ENCODE data around the gene PODXL. TPM values are rescaled to one million over a fixed set of nuclear protein-coding genes. Genes with fewer than 3 reads are reported as not detected.
"Not testable (repeated sequence)": the region's sequence is repeated elsewhere in the genome, so short reads cannot be mapped to it uniquely, and the experiment has no call there.

The PODXL gene
- polyA plus RNA-seq, 1 experiment, result 0.79 TPM

DNA sequence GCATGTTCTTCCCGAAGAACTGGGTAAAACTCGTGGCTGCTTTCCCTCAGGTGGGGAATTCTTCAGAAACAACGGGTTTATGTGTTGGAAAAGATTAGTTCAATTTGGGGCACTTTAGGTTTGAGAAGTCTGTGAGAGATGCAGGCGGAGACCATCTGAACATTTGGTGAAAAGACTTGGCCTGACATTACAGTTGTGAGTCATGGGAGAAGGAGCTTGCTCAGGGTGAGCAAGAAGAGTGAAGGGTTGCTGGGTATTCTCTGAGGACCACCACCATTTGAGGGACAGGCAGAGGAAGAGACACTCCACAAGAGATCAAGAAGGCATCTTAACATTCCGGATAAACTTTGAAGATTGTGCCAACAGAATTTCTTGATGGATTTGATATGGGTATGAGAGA is 88.6 kb downstream of the PODXL start:
- POLR2A ChIA-PET, result no interaction called here
- Histone ChIP-seq H3K9me3 (ENCODE audit: control insufficient read depth, insufficient read depth, low read length) (no peaks in the 10 kb centered on the region; the same call in 1 of the 2 replicates), H3K27me3 (ENCODE audit: control insufficient read depth, insufficient read depth, low read length) (no peaks in the 10 kb centered on the region), H3K27ac (ENCODE audit: low read depth, low read length) (no peak overlapping the region), H3K4me3 (ENCODE audit: low read depth, low read length) (no peak overlapping the region)
- no peak for DNase-seq (ENCODE audit: low read depth, low spot score)
- TF ChIP-seq, protein P1, sequence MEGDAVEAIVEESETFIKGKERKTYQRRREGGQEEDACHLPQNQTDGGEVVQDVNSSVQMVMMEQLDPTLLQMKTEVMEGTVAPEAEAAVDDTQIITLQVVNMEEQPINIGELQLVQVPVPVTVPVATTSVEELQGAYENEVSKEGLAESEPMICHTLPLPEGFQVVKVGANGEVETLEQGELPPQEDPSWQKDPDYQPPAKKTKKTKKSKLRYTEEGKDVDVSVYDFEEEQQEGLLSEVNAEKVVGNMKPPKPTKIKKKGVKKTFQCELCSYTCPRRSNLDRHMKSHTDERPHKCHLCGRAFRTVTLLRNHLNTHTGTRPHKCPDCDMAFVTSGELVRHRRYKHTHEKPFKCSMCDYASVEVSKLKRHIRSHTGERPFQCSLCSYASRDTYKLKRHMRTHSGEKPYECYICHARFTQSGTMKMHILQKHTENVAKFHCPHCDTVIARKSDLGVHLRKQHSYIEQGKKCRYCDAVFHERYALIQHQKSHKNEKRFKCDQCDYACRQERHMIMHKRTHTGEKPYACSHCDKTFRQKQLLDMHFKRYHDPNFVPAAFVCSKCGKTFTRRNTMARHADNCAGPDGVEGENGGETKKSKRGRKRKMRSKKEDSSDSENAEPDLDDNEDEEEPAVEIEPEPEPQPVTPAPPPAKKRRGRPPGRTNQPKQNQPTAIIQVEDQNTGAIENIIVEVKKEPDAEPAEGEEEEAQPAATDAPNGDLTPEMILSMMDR (IDR thresholded peaks at IDR 0.05; ENCODE audit: low read depth, low read length), result no peak
- CTCF ChIA-PET, result no interaction called here

DNA sequence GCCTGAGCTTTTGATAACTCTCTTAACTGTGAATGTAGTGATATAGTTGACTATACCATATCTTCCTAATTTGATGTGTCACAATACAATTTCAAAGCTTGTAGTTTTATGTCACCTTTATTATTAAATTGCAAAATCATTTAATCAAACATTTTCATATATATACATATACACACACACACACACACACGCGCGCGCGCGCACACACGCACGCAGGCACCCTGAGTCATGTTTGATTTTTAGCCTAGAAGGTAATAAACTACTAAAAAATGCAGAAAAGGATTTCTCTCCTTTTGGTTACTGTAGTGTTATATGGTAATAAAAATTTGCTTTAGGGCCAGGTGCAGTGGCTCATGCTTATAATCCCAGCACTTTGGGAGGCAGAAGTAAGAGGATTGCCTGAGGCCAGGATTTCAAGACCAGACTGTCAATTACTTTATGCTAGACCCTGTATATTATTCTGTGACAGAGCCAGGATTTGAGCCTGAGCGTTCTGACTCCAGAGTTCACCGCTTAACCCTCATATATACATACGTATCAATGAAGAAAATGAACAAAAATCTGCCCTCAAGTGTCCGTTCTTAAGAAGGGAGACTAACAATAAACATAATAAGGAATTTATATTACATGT is 89.6 kb downstream of the PODXL start:
- TF ChIP-seq, protein P1 (IDR thresholded peaks at IDR 0.05; ENCODE audit: low read depth, low read length), result no peak
- DNase-seq (ENCODE audit: low read depth, low spot score), result no peak
- H3K27ac ChIP-seq (ENCODE audit: low read depth, low read length), result no peak overlapping the region
- no peaks in the 10 kb centered on the region for H3K27me3 ChIP-seq (ENCODE audit: control insufficient read depth, insufficient read depth, low read length)
- POLR2A ChIA-PET, result no interaction called here
- CTCF ChIA-PET, result interaction anchor here (0.7 to 0.8 kb wide), 2 partner anchors 9 to 398 kb away, joined by 3 read pairs; no protein-coding TSS in a partner anchor
- no peaks in the 10 kb centered on the region for H3K9me3 ChIP-seq (ENCODE audit: control insufficient read depth, insufficient read depth, low read length)
- H3K4me3 ChIP-seq (ENCODE audit: low read depth, low read length), result no peak overlapping the region

DNA sequence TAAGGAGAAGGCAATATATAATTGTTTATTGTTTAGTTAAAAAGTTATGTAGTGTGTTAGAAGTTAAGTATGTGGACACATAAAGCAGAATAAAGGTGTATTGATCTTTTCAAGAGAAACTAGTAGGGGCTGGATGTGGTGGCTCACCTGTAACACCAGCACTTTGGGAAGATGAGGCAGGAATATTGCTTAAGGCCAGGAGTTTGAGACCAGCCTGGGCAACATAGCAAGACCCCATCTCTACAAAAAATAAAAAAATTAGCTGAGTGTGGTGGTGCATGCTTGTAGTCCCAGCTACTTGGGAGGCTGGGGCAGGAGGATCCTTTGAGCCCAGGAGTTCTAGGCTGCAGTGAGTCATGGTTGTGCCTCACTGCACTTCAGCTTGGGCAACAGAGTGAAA is 93.7 kb downstream of the PODXL start:
- POLR2A ChIA-PET; H3K4me3 ChIP-seq (ENCODE audit: low read depth, low read length); H3K27me3 ChIP-seq (ENCODE audit: control insufficient read depth, insufficient read depth, low read length); H3K9me3 ChIP-seq (ENCODE audit: control insufficient read depth, insufficient read depth, low read length); DNase-seq (ENCODE audit: low read depth, low spot score); H3K27ac ChIP-seq (ENCODE audit: low read depth, low read length): not testable (repeated sequence)
- CTCF ChIA-PET, result interaction anchor here (1.1 kb wide), 1 partner anchor 422 kb away, joined by 3 read pairs; no protein-coding TSS in a partner anchor

DNA sequence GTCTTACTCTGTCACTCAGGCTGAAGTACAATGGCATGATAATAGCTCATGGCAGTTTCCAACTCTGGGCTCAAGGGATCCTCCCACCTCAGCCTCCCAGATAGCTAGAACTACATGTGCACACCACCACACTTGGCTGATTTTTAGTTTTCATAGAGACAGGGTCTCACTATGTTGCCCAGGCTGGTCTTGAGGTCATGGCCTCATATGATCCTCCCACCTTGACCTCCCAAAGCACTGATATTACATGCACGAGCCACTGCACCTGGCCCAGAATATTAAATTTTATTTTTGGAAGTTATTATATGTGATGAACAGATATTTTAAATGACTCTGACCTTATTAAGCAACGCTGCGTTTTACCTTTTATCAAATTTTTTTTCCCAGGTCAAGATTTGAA is 94.4 kb downstream of the PODXL start:
- ChIA-PET POLR2A (no interaction called here), CTCF (interaction anchor here (1.1 kb wide), 1 partner anchor 422 kb away, joined by 3 read pairs; no protein-coding TSS in a partner anchor)
- TF ChIP-seq, protein P1 (IDR thresholded peaks at IDR 0.05; ENCODE audit: low read depth, low read length), result no peak
- no peaks in the 10 kb centered on the region for H3K27me3 ChIP-seq (ENCODE audit: control insufficient read depth, insufficient read depth, low read length)
- H3K9me3 ChIP-seq (ENCODE audit: control insufficient read depth, insufficient read depth, low read length), result no peaks in the 10 kb centered on the region
- no peak overlapping the region for H3K27ac ChIP-seq (ENCODE audit: low read depth, low read length)
- no peak overlapping the region for H3K4me3 ChIP-seq (ENCODE audit: low read depth, low read length)
- no peak for DNase-seq (ENCODE audit: low read depth, low spot score)

DNA sequence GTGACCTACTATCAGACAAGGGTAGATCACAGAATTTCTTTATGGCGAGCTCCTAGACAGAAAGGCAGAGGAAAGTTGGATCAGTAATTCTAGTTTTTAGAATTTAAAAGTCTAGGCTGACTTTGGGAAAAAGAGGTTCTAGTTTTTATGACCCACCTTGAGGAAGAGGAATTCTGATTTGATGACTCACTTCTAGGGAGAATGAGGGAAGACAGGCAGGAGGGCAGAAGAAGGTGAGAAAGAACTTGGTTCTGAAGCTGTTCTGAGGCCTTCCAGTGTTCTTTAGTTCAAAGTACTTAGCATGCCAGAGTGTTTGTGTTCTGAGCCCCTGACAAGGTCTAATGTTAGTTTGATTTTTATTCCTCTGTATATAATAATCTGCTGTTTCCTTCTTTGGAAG is 97.2 kb downstream of the PODXL start:
- DNase-seq (ENCODE audit: low read depth, low spot score), result no peak
- H3K27ac ChIP-seq (ENCODE audit: low read depth, low read length), result no peak overlapping the region
- TF ChIP-seq, protein P1 (IDR thresholded peaks at IDR 0.05; ENCODE audit: low read depth, low read length), result no peak
- CTCF ChIA-PET, result interaction anchor here (1.3 kb wide), 1 partner anchor 390 kb away, joined by 7 read pairs; no protein-coding TSS in a partner anchor
- H3K4me3 ChIP-seq (ENCODE audit: low read depth, low read length), result no peak overlapping the region
- POLR2A ChIA-PET, result no interaction called here
- H3K27me3 ChIP-seq (ENCODE audit: control insufficient read depth, insufficient read depth, low read length), result no peaks in the 10 kb centered on the region
- H3K9me3 ChIP-seq (ENCODE audit: control insufficient read depth, insufficient read depth, low read length), result no peaks in the 10 kb centered on the region

Measured in AG04450 (cell line).